NCI-H82 treated with DMSO at 0.1 percent for 48 hours (cell line): ENCODE measurements around the gene AGAP1.

Experiments used
- DNase-seq: peaks from one replicate; lab custom pipeline; 2025; ENCODE audit not compliant: unreplicated experiment; lab: John Stamatoyannopoulos, UW

The AGAP1 gene

GRCh38 chr2:235507928-235508327 lies 14.1 kb downstream of the AGAP1 start:
- DNase-seq = no peak

GRCh38 chr2:235508371-235509160 lies 14.7 kb downstream of the AGAP1 start:
- no peak for DNase-seq

GRCh38 chr2:235510318-235510717 lies 16.5 kb downstream of the AGAP1 start:
- no peak for DNase-seq

- no peak for DNase-seq
Observed at GRCh38 chr2:235511187-235511661, 17.4 kb downstream of the AGAP1 start.

GRCh38 chr2:235511751-235512698 lies 18.2 kb downstream of the AGAP1 start:
- DNase-seq = no peak

- DNase-seq = no peak
Observed at GRCh38 chr2:235512699-235513053, 18.8 kb downstream of the AGAP1 start.

GRCh38 chr2:235513984-235514626 lies 20.3 kb downstream of the AGAP1 start:
- no peak for DNase-seq

- DNase-seq = no peak
Observed at GRCh38 chr2:235514627-235515363, 21.0 kb downstream of the AGAP1 start.

- no peak for DNase-seq
Observed at GRCh38 chr2:235515364-235515742, 21.5 kb downstream of the AGAP1 start.

- DNase-seq = no peak
Observed at GRCh38 chr2:235515821-235516220, 22.0 kb downstream of the AGAP1 start.

GRCh38 chr2:235516257-235516656 lies 22.4 kb downstream of the AGAP1 start:
- no peak for DNase-seq

GRCh38 chr2:235518322-235519090 lies 24.7 kb downstream of the AGAP1 start:
- DNase-seq = no peak

- no peak for DNase-seq
Observed at GRCh38 chr2:235520787-235521186, 26.9 kb downstream of the AGAP1 start.

GRCh38 chr2:235521844-235522243 lies 28.0 kb downstream of the AGAP1 start:
- no peak for DNase-seq

- DNase-seq = no peak
Observed at GRCh38 chr2:235523021-235523420, 29.2 kb downstream of the AGAP1 start.

- no peak for DNase-seq
Observed at GRCh38 chr2:235523486-235524150, 29.8 kb downstream of the AGAP1 start.

GRCh38 chr2:235526166-235526565 lies 32.3 kb downstream of the AGAP1 start:
- no peak for DNase-seq

GRCh38 chr2:235527806-235528469 lies 34.1 kb downstream of the AGAP1 start:
- DNase-seq = no peak

GRCh38 chr2:235529621-235530020 lies 35.8 kb downstream of the AGAP1 start:
- no peak for DNase-seq
